Bone marrow (tissue), 2 donors: ENCODE results near the gene FRS2.

Experiments
- DNase-seq, 2 donors: peaks; one replicate each; lab custom pipeline; 2025; lab: John Stamatoyannopoulos, UW

FRS2 gene

DNA sequence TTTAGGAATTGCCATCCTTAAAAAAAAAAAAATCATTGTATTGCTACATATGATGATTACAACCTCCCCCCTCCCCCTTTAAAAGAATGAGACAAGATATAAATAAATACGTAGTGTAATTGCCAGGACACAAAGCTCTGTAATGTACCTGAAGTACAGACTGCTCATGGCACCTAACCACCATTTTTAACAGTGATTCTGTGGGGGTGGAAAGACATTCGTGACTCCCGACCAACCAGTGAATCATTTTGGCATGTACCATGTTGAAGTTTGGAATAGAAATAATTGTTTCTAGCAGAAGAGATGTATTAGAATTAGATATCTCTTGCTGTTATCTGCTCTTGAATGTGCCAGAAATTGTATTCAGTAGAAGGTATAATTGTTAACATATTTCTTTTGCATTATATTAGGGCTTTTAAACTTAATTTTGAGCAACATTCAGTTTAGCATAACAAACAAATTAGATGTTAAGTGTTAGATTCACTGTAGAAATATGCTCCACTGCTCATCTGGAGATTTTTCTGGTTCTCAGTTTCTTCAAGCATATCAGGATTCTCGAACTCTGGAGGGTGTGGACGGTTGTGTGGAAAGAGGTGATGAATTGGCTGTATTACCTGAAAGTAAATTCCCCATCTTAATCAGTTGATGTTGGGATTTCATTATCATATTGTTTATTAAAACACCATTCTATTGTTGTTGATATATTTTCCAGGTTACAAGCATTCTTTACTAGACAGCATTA, 31.1 kb downstream of the FRS2 start:
- no peak for DNase-seq

DNA sequence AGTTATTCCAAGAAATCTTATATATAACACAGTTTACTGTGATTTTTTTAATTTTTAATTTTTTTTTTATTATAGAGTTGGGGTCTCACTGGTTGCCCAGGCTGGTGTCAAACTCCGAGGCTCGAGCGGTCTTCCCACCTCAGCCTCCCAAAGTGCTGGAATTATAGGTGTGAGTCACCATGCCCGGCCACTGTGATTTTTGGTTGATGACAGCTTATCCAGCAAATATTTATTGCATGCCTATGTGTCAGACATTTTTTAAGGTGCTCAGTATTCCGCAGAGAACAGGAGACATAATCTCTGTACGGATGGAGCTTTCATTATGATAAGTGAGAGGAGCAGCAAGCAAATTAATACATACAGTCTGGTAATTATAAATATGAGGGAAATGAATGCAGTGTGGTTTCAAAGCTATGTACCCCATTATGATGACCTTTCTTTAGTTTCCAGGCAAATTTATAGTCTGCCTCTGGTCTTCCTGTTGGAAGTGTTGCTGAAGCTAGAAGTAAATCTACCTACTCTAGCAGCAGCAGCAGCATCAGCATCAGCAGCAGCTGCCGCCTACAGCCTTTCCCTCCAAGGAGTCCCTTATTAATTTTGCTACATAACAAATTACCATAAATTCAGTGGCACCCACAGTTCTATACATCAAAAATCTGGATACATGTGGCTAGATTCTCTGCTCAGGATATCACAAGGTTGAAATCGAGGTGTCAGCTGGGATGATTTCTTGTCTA, 32.3 kb downstream of the FRS2 start:
- DNase-seq: no peak

DNA sequence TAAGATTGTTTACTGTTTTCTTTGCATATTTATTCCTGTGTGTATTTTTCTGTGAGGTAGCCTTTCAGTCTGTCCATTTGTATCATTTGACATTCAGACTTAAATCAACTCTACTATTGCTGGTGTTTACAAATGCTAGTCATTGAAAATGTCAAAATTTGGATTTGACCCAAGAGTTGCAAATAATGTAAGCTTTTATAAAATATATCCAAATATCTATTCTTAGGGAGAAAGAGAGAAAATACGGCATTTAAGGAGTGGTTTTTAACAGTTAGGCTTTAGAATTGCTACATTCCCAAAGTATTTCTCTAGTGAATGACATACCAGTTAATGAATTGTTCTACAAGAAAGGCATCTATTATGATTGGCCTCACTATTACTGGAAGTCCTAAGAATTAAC, 37.9 kb downstream of the FRS2 start:
- no peak for DNase-seq

DNA sequence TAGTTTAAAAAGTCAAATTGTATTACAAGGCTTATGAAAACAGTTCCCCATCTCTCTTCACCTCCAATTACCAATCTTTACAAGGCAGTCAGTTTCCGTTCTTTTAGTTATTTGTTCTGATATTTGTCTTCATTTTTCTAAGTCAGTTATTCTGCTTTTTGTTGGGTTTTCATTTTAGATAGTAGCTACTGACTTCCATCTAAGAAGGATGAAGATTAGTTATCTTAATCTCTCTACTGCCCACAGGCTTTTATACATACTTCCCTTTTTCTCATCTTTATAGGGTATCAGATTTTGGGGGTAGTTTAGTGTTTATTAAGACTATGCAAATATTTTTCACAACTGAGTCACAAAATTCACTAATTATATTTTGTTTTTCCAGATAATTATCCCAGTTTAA, 38.4 kb downstream of the FRS2 start:
- no peak for DNase-seq

DNA sequence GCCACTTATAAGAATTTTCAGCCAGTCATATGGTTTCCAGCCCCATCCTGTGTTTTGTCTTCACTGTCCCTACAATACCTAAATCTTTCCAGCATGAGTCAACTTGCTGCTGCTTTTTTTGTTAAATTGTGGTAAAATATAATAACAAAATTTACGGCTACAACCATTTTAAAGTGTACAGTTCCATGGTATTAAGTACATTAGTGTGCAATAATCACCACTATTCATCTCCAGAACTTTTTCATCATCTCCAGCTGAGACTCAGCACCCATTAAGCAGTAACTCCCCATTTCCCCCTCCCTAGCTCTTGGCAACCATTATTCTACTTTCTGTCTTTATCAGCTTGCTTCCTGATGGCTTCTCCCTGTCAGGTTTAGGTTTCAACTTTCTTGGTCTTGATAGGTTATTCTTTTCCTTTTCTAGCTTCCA, 39.1 kb downstream of the FRS2 start:
- DNase-seq: no peak

DNA sequence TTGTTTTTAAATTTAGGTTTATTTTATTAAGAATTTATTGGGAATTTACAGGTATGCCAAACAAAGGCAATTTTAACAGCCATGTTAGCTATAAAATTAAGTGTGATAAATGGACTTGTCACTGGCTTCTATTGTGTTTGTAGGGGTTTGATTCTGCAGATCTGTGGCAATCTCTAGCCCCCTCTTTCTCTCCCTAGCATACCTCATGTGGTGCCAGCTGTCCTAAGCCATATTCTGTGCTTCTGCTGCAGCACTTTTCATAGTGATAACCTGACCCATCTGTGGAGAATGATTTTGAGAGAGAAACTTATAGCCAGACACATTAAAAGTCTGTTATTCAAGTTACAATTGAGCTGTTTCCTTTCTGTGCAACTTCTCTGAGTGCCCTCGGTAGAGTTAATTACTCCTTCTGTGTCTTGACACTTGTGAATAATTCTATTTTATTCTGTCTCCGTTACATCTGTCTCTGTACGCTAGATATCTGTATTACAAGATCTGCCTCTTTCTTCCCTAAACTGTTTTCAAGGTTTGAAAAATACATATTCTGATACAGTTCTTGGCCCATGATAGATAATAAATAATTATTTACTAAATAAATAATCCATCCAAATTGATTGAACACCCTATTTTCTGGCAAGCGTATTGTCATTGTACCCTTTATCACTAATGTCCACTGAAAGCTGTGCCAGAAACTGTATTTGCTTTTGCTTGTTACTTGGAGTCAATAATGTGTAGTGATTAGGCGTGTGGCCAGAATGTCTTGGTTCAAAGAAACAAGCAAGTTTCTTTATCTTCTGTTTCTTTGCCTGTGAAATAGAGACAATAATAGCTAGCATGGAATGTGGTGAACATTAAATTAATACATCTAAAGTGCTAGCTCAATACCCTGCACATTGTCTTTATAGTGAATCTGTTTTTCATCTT, 40.0 kb downstream of the FRS2 start:
- no peak for DNase-seq

DNA sequence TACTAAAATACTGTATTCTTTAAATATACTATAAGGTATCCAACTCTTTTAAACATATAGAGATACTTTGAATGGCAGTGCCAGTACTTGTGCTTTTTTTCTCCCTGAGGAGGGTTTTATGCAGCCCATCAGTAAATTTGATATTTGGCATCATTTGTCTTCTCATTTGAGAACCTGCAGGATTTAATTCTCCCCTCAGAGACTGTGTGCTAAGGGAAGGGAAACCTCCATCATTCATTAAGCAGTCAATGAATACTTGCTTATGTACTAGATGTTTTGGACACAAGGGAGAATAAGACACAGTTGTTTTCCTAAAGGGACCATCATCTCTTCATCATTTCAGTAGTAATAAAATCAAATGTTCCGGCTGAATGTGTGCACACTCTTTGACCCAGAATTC, 40.8 kb downstream of the FRS2 start:
- no peak for DNase-seq

DNA sequence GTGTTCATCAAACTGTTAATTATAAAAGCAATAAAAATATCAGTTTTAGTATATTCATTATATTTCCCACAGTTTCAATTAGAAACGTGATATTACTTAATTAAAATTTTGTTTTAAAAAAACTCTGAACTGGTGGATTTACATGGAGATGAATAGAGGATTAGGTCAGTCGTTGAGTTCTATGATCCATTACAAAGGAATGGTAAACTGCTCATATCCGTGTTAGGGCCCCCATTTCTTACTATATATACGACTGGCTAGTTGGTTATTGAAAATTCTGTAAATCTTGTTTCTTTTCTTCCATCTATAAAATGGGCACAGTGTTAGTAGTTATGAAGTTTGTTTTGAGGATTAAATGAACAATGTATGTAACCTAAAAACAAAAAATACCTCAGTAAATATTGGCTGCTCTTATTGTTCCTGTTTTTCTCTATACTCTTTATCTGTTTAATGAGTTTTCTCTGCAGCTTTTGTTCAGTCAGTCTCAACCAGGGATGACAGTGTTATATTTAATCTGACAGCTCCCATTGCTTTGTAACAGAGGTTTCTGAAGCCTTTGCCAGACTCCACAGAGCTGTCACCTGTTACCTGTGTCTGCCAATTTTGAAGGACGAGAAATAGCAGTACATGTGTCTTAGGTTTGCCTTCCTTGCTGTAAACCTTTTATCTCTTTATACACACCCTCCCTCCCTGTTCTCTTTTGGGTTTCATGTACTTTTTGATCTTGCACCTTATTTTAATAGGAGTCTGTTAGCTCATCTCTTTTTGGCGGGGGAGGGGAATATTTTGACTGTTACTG, 41.5 kb downstream of the FRS2 start:
- DNase-seq: no peak

DNA sequence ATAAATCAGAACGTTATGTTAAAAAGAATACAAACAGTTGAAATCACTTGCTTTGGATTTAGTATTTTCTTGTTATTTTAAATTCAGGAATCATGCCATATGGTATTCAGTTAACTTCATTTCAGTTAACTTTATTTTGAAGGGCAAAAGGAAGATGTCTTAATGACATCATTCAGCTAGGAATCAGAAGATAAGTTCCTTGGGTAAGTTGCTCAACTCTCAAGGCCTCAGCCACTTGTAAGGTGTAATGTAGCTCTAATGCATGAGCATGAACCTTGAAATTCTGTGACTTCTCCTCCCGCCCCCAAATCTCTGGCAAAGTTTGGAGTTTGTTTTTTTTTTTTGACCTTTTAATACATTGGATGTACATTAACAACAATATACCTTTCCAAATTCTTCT, 42.6 kb downstream of the FRS2 start:
- no peak for DNase-seq

DNA sequence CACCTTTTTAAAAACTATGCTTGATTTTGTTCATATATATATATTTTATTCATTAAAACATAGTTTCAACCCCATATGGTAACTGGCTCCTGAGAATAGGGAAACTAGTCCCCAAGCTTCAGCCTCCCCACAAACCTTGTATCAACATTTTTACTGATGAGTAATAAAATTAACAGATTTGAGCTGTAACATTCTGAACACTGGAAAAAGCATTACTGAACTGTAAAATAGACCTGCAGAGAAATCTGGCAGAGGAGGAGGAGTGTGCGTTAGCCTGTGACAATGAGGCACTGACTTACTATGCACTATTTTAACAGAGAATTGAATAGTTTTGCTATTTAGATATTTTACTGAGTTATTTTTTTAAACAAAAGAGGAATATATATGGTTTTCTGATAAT, 43.1 kb downstream of the FRS2 start:
- no peak for DNase-seq

DNA sequence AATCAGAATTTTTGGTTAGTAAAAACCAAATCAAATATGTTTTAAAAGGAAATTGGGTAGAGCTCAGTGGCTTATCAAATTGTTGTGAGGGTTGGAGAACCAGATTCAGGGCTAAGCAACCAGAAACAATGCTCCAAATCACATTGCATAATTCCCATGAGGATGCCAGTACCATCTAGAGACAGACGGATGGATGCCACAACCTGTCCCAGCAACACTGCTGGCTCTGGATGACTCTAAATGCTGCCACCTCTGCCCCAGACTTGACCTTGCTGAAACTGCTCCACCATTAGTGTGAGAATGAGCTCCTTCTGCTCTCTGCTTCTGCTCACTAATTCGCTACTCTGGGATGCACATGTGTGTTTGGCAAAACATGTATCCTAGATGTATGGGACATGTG, 43.9 kb downstream of the FRS2 start:
- no peak for DNase-seq

DNA sequence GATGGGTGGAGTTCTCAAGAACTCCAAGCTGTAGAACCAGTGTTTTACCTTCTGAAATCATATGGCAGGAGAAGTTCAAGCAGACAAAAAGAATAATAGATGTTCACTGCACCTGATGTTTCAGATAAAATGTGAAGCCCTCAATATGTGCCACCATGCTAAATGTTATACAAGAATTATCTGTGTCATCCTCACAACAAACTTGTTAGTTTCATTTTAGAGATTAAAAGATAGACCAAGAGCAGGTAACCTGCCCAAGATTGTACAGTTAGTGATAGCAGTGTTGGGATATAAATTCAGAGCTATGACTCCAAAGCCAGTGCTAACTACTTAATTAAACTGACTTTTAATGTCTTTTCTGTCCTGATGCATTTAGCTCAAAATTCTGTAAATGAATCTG, 44.7 kb downstream of the FRS2 start:
- DNase-seq: no peak

DNA sequence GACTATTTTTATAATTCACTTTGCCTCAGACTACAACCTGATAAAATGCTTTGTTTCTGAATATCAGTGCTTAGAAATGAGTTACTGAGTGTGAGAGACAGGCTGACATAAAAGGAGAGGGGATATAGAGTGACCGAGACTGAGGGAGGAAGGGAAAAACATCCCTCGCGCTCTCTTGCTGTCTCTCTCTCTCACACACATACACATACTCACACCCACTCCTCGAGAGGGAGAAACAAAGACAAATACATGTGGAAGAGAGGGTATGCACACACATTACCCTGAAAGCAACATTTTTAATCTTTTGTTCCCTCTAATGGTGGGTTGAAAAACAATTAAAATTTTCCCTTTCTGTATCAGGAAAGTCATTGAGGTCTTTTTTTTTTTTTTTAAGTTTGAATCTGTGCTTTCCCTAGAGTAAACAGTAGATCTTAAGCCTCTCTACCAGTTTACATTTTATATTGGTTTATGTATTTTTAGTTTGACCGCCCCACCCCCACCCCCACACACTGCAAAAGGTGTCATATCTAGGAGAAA, 45.3 kb downstream of the FRS2 start:
- DNase-seq: no peak

DNA sequence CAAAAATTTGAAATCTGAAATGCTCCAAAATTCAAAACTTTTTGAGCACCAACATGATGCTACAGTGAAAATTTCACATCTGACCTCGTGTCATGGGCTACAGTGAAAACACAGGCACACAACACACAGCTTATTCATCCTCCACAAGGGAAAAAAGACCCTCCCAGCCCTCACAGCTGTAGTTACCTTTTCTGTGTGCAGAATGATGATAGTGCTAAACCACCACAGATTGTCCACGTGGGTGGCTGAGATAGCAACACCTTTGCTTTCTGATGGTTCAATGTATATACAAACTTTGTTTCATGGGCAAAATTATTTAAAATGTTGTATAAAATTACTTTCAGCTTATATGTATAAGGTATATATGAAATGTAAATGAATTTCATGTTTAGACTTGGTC, 46.8 kb downstream of the FRS2 start:
- DNase-seq: no peak

DNA sequence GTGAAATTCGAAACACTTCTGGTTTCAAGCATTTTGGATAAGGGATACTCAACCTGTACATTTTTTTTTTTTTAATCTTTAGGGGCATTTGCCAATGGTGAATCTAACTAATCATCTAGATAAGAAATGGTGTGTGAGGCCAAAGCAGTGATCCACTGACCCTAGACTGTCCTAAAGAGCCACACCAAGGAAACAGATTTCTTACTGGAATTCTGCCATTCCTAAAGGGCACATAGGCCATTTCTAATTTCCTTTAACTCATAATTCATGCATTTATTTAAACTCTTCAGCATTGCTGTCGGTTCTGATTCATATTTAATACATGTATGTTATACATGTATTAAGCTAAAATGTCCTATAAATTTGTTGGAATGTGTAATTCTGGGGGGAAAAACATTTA, 47.2 kb downstream of the FRS2 start:
- no peak for DNase-seq

DNA sequence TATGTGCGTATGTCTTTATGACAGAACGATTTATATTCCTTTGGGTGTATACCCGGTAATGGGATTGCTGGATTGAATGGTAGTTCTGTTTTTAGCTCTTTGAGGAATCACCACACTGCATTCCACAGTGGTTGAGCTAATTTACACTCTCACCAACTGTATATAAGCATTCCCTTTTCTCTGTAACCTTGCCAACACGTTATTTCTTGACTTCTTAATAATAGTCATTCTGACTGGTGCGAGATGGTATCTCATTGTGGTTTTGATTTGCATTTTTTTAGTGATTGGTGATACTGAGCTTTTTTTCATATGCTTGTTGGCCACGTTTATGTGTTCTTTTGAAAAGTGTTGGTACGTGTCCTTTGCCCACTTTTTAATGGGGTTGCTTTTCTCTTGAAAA, 49.7 kb downstream of the FRS2 start:
- DNase-seq: no peak

DNA sequence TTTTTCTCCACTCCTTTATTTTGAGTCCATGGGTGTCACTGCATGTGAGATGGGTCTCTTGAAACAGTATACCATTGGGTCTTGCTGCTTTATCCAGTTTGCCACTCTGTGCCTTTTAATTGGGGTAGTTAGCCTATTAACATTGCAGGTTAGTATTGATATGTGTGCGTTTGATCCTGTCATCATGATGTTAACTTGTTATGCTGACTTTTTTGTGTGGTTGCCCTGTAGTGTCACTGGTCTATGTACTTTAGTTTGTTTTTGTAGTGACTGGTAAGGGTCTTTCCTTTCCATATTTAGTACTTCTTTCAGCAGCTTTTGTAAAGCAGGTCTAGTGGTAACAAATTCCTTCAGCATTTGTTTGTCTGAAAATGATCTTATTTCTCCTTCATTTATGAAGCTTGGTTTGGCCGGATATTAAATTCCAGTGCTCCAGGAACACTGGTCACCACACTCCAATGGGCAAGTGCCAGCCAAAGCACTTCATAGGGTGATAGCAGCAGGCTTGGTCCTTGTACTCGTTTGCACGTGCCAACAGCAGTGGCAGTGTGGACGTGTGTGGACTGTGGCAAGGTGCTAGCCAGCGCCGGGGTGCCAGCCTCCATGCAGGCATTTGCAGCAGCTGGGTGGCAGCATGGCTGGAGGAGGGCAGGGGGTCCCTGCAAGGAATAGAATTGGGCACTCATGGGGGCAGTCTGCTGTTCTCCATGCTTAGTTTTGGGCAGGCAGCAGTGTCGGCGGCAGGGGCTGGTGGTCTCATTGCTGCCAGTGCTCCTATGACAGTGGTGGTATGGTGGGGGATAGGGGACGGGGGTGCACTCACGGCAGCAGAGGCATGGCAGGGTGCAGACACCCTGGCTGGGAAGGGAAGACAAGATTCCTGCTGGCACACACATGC, 53.5 kb downstream of the FRS2 start:
- DNase-seq: no peak

DNA sequence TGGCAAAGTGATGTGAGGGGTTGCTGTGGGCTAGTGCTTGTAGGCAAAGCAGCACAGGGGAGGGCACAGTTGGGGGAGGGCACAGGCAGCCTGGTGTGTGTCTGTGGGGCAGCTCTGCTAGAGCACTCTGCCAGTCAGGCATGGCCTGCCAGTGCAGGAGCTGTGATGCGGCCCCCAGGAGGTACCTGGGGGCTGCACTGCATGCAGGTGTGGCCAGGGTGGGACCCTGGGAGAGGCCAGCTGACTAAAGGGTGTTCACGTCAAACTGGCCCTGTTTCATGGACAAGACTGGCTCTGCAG, 54.1 kb downstream of the FRS2 start:
- DNase-seq: no peak

DNA sequence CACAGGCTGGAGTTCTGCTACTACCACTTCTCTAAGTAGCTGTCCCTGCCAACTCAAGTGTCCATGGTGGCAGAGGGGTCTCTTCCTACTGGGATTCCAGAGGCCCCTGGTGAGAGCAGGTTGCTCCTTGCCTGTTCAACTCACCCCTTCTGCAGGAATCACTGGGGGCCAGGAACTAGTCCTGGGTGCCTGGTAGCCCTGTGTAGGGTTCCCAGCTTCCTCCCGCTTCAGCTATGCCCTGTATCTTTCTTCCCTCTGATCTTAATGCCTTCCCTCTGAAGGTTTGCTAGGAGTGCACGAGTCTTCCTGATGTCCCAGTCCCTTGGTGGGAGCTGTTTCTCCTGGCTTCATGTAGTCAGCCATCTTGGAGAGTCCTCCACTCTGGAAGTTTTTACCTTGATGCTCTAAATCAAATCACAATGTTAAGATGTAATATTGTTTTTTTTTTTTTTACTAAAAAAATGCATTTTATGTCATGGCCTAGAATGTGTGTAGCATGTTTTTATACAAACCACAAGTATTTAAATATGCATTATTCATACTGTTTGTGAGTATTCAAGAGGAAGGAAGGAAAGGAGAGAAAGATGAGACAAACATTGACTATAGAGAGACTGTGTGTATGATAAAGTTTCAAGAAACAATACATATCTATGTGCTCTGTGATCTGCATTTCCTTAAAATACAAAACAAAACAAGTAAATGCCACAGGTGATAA, 54.7 kb downstream of the FRS2 start:
- no peak for DNase-seq
